Measurements from ENCODE around the gene IGSF9. TPM values are rescaled to one million over a fixed set of nuclear protein-coding genes. Genes with fewer than 3 reads are reported as not detected.

The IGSF9 gene
- total and polyA plus RNA-seq, 10 of the 15 experiments (the other 5 are each of a cell fraction or from before 2014, with no cell fraction given) = 0.04 to 0.07 TPM; not detected in 8

DNA sequence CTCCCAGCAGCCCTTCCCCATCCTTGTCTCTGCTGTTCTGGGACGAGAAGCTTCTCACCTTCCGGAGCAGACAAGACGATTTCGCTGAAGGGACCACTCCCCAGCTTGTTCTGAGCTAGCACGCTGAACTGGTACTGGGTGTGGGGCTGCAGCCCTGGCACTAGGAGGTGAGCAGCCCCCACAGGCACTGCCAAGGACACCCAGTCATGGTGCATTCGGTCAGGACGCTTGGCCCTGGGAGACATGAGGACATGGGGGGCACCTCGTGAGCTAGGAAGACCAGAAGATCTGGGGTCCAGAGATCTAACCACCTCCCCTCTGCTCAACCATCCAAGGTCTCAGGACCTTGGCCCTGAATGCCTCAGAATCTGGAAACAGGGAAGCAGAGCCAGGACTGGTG, 14.8 kb downstream of the IGSF9 start:
- POLR2A ChIA-PET = no interaction called here
- intact Hi-C loops (cut with micrococcal nuclease; ENCODE audit: unreplicated experiment) = no loop called here

DNA sequence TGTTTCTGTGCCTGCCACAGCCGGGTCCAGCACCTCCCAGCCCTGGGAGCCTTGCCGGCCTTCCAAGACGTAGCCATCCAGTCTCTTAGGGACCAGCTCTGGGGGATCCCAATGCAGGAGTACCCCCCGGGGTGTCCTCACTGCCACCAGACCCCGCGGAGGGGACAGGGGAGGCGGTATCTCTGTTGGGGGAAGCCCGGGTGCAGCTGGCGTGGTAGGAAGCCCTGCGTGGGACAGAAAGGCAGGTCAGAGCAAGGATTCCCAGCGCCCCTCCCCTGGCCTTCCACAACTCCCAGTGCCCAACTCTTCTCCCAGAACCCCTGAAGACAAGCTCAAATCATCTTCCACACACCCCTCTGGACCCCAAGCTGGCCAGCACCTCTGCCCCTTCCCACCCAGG, 15.2 kb downstream of the IGSF9 start:
- no peak overlapping the region for H3K27ac ChIP-seq (ENCODE audit: control insufficient read depth, insufficient read depth)
- 36% methylated on average over 11 of the region's 11 CpGs for WGBS (ENCODE audit: insufficient coverage, insufficient replicate concordance, low lambda C conversion rate, missing lambda C conversion rate)
- ChIA-PET SMC1A (ENCODE audit: uncharacterized antibody, unreplicated experiment) (interaction anchor here (1.7 kb wide), 1 partner anchor 38 kb away, joined by 7 read pairs; no protein-coding TSS in a partner anchor), CTCF (interaction anchor here (1.6 to 22.4 kb wide), 4 partner anchors 11 to 131 kb away, joined by 3 to 422 read pairs (median 6); no protein-coding TSS in a partner anchor), POLR2A (no interaction called here), RAD21 (ENCODE audit: unreplicated experiment) (interaction anchor here (12.4 kb wide), 1 partner anchor 78 kb away, joined by 113 read pairs; no protein-coding TSS in a partner anchor)
- no peak overlapping the region for H3K9ac ChIP-seq (ENCODE audit: control insufficient read depth, insufficient read depth, low read length)
- peaks cover 8% of the 10 kb centered on the region; the same call in 1 of the 2 replicates for H3K4me1 ChIP-seq (ENCODE audit: control insufficient read depth, insufficient read depth, low read length)
- H3K4me3 ChIP-seq = no peak overlapping the region
- H3K27me3 ChIP-seq (replicated peaks in 1 of 2; ENCODE audit: control insufficient read depth in 2 of 2, insufficient read depth in 2 of 2, low read length in 1 of 2) = 0 out of 4 replicates have a peak, but pooled peaks cover 0 to 2% of the 10 kb centered on the region in 2 experiments
- peaks cover 2% of the 10 kb centered on the region for H3K79me2 ChIP-seq (ENCODE audit: control insufficient read depth, insufficient read depth, low read length)
- no peak overlapping the region for H3K4me2 ChIP-seq (ENCODE audit: control insufficient read depth, insufficient read depth)
- FAIRE-seq (no peak), DNase-seq (ENCODE audit: low read depth, low spot score) (no peak), ATAC-seq (no peak)
- intact Hi-C loops (cut with micrococcal nuclease; ENCODE audit: unreplicated experiment) = no loop called here
- BruUV-seq (replicated peaks) = no TSS peak
- H4K20me1 ChIP-seq (ENCODE audit: control insufficient read depth, insufficient read depth) = no peaks in the 10 kb centered on the region
- H3K9me3 ChIP-seq (replicated peaks; ENCODE audit: control insufficient read depth, insufficient read depth, low read length) = no peaks in the 10 kb centered on the region
- H2AFZ ChIP-seq (ENCODE audit: control insufficient read depth, low read depth, low read length) = no peak overlapping the region
- H3K36me3 ChIP-seq (ENCODE audit: control insufficient read depth in 2 of 2, insufficient read depth in 2 of 2, low read length in 1 of 2) = no peaks in the 10 kb centered on the region
- in situ Hi-C loops (cut with MboI) = no loop called here
- TF ChIP-seq SREBF1 (IDR thresholded peaks at IDR 0.05; ENCODE audit: low read length) (no peak), DPF2 (IDR thresholded peaks at IDR 0.05) (no peak), NR2F1 (conservative IDR thresholded peaks at IDR 0.05) (no peak), MTA2 (IDR thresholded peaks at IDR 0.05; ENCODE audit: low read depth) (no peak), RCOR1 (conservative IDR thresholded peaks at IDR 0.05; ENCODE audit: low read depth, low read length) (no peak), POLR2AphosphoS5 (IDR thresholded peaks at IDR 0.05; ENCODE audit: low read length) (no peak), IKZF2 (IDR thresholded peaks at IDR 0.05) (no peak), MEF2B (IDR thresholded peaks at IDR 0.05; ENCODE audit: partially characterized antibody, poor library complexity, severe bottlenecking) (no peak), HDAC6 (IDR thresholded peaks at IDR 0.05; ENCODE audit: unreplicated experiment) (no peak), PAX5 (IDR thresholded peaks at IDR 0.05; ENCODE audit: borderline replicate concordance, low read depth, low read length) (no peak)
- TF ChIP-seq, protein P1, sequence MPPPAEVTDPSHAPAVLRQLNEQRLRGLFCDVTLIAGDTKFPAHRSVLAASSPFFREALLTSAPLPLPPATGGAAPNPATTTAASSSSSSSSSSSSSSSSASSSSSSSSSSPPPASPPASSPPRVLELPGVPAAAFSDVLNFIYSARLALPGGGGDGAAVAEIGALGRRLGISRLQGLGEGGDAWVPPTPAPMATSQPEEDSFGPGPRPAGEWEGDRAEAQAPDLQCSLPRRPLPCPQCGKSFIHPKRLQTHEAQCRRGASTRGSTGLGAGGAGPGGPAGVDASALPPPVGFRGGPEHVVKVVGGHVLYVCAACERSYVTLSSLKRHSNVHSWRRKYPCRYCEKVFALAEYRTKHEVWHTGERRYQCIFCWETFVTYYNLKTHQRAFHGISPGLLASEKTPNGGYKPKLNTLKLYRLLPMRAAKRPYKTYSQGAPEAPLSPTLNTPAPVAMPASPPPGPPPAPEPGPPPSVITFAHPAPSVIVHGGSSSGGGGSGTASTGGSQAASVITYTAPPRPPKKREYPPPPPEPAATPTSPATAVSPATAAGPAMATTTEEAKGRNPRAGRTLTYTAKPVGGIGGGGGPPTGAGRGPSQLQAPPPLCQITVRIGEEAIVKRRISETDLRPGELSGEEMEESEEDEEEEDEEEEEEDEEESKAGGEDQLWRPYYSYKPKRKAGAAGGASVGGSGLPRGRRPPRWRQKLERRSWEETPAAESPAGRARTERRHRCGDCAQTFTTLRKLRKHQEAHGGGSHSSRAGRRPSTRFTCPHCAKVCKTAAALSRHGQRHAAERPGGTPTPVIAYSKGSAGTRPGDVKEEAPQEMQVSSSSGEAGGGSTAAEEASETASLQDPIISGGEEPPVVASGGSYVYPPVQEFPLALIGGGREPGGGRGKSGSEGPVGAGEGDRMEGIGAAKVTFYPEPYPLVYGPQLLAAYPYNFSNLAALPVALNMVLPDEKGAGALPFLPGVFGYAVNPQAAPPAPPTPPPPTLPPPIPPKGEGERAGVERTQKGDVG (CRISPR knock-in tag; IDR thresholded peaks at IDR 0.05) = no peak
- TF ChIP-seq, protein P2, sequence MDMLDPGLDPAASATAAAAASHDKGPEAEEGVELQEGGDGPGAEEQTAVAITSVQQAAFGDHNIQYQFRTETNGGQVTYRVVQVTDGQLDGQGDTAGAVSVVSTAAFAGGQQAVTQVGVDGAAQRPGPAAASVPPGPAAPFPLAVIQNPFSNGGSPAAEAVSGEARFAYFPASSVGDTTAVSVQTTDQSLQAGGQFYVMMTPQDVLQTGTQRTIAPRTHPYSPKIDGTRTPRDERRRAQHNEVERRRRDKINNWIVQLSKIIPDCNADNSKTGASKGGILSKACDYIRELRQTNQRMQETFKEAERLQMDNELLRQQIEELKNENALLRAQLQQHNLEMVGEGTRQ (IDR thresholded peaks at IDR 0.05; ENCODE audit: borderline replicate concordance, low read depth, low read length) = no peak

More for the DNA sequence above, 14.8 kb downstream of the IGSF9 start:
- FAIRE-seq = no peak
- WGBS (ENCODE audit: insufficient coverage, insufficient replicate concordance, low lambda C conversion rate, missing lambda C conversion rate) = 65% methylated on average over 8 of the region's 8 CpGs
- H3K79me2 ChIP-seq (ENCODE audit: control insufficient read depth, insufficient read depth, low read length) = no peaks in the 10 kb centered on the region; the same call in 1 of the 2 replicates
- H3K4me1 ChIP-seq (ENCODE audit: control insufficient read depth, insufficient read depth, low read length) = peaks cover 7% of the 10 kb centered on the region; the same call in 1 of the 2 replicates
- H3K27me3 ChIP-seq (replicated peaks in 1 of 2; ENCODE audit: control insufficient read depth in 2 of 2, insufficient read depth in 2 of 2, low read length in 1 of 2) = 0 out of 4 replicates have a peak, but pooled peaks cover 0 to 2% of the 10 kb centered on the region in 2 experiments
- H2AFZ ChIP-seq (ENCODE audit: control insufficient read depth, low read depth, low read length) = no peak overlapping the region
- H3K27ac ChIP-seq (ENCODE audit: control insufficient read depth, insufficient read depth) = no peak overlapping the region
- DNase-seq (ENCODE audit: low read depth, low spot score) = no peak
- no peaks in the 10 kb centered on the region for H3K36me3 ChIP-seq (ENCODE audit: control insufficient read depth in 2 of 2, insufficient read depth in 2 of 2, low read length in 1 of 2)
- TF ChIP-seq FOXM1 (IDR thresholded peaks at IDR 0.05; ENCODE audit: low read depth, low read length) (no peak), RFX5 (IDR thresholded peaks at IDR 0.05; ENCODE audit: low read depth, low read length) (no peak), GABPA (IDR thresholded peaks at IDR 0.05; ENCODE audit: low read depth) (no peak), KAT2A (conservative IDR thresholded peaks at IDR 0.05; ENCODE audit: control insufficient read depth, low read depth, low read length) (no peak), SP1 (IDR thresholded peaks at IDR 0.05; ENCODE audit: low read depth, low read length) (no peak), JUNB (IDR thresholded peaks at IDR 0.05) (no peak), TBL1XR1 (IDR thresholded peaks at IDR 0.05; ENCODE audit: low read depth, low read length) (no peak)
- no peaks in the 10 kb centered on the region for H3K9me3 ChIP-seq (replicated peaks; ENCODE audit: control insufficient read depth, insufficient read depth, low read length)
- no peak overlapping the region for H3K4me2 ChIP-seq (ENCODE audit: control insufficient read depth, insufficient read depth)
- H4K20me1 ChIP-seq (ENCODE audit: control insufficient read depth, insufficient read depth) = no peaks in the 10 kb centered on the region
- BruUV-seq (replicated peaks) = no TSS peak
- no peak overlapping the region for H3K9ac ChIP-seq (ENCODE audit: control insufficient read depth, insufficient read depth, low read length)
- ChIA-PET SMC1A (ENCODE audit: uncharacterized antibody, unreplicated experiment) (interaction anchor here (1.7 kb wide), 1 partner anchor 38 kb away, joined by 7 read pairs; no protein-coding TSS in a partner anchor), CTCF (interaction anchor here (1.6 to 22.4 kb wide), 4 partner anchors 10 to 131 kb away, joined by 3 to 422 read pairs (median 6); no protein-coding TSS in a partner anchor), RAD21 (ENCODE audit: unreplicated experiment) (interaction anchor here (12.4 kb wide), 1 partner anchor 77 kb away, joined by 113 read pairs; no protein-coding TSS in a partner anchor)
- H3K4me3 ChIP-seq = no peak overlapping the region
- in situ Hi-C loops (cut with MboI) = no loop called here
- no peak for ATAC-seq
